NCI-H526 (cell line): ENCODE data around the gene GPR84.
A peak's percentile ranks its signal among the peaks of the same experiment; 100 is the strongest.

Experiments
- DNase-seq, 2 experiments: peaks; one replicate each; lab custom pipeline; 2025; lab: John Stamatoyannopoulos, UW

The GPR84 gene

DNA sequence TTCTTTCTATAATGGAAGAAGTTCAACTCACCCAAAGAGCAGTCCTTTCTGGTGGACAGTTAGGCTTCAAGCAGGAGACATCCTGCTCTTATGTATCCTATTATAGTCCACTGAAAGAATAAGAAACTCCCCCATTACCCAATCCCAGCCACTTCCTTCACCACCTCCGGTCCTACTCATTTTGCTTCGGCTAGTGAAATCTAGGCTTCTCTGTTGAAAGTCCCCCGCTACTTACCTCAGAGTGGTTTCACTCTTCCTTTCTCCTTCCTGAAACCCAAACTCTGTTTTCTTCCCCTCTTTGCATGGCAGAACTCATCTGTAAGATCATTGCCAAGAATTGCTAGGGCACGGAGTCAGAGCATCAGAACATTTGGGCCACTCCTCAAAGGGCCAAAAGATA is at the start of gene GPR84:
TSS of gene GPR84 (minus strand) at position 74 of the 400 bp plus-strand sequence. CDS start 635 bp downstream, outside the sequence.
- no peak for DNase-seq

DNA sequence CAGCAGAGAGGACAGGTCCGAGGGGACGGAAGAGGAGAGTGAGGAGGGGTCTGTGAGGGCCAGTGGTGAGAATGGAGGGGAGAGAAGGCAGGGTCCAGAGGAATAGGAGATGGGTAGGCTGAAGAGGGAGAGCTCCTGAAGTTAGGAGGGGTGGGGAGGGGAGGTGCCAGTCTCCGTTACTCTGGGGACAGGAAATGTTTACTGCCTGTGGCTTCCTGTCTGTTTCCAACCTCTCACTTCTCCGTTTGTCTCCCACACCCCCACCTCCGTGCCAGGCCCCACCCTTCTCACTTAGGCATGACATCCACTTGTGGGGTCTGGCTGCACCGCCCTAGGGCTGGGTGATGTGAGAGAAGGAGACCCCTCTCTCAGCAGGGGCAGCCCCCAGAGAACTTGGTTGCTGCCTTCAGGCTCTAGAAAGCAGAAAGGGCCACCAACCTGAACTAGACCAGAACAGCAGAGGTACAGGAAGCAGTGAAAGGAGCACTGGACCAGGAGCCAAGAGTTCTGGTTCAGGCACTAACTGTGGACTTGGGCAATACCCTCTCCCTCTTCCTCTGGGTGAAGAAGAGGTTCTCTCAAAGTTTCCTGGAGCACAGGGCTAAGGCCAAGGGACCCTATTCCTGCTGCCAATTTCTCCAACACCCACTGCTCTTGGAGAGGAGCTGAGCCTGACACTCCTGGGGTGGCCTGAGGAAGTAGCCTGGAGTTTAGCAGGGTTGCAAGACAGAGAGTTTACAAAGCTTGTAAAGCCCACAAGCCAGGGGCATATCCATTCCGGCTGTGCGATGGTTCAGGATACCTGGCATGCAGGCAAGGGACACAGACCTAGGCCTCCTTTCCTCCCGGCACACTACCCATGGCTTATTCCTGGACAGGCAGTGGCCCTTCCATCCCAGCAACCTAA is 49.3 kb upstream of the GPR84 start:
- no peak for DNase-seq

DNA sequence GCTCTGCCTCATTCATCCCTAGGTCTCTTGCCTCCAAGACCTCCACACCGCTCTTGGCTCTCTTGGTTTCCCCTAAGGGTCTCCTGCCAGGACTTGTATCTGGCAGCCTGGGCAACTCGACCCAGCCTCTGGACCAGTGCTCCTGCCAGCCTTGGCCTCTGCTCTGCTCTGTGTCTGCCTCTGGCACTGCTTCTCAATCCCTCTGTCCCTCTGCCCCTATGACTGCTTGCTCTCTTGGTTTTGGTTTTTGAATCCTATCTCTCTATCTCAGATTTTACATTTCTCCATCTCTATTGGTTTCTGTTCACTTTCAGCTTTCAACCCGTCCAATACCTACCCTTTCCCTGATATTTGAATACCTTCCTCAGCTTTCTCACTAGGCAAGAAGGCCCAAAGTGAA is 48.5 kb upstream of the GPR84 start:
- no peak for DNase-seq

DNA sequence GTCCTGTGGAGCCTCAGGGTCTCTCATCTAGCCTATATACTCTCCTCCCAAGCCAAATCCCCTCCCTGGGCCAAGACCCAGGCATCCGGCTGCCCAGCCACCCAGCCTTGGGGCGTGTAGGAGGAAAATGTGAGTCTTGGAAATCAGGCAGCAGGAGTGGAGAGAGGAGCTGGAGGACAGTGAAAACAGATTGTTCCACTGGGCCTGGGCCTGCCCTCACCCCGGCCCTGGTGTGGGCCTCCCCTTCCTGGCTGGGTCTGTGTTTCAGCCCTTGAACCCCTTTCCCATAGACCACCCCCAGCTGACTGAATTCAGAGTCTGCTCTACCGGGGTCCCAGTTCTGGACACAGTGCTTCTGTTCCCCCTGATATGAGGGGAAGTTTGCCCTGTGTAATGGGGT is 48.1 kb upstream of the GPR84 start:
- no peak for DNase-seq

DNA sequence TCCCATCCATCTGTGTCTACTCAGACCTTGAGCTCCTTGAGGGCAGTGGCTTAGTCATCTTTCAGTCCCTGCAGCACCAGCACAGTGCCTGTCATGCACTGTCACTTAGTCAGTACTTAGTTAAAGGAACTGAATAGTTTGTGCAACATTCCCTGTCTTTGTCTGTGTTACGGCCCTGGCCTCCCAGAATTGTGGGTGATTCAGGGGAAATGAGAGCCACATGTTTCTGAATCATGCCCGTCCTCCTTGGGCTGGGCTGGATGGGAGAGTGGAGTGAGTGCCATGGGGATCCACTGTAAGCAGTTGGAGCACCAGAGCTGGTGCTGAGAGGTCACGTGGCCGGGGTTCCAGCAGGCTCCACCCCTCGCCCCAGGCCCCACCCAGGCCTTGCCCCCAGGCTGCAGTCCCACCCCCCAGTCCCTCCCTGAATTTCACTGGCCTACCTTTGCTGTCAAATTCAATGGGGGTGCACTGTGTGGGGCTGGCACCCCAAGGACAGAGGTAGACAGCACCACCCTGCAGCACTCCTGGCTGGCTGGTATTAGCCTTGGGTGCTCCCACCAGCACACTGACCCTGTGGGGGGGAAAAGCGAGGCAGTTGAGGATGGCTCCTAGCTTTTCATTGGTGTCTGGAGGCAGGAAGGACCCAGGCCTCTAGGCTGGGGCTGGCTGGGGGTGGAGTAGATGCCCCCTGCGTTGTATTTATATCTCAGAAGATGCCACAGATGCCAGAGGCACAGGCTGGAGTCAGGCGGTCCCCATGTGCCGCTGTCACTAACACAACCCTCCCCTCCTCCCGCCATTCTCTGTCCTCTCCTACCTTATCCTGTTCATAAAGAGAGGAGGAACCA is 47.3 kb upstream of the GPR84 start:
- no peak for DNase-seq

DNA sequence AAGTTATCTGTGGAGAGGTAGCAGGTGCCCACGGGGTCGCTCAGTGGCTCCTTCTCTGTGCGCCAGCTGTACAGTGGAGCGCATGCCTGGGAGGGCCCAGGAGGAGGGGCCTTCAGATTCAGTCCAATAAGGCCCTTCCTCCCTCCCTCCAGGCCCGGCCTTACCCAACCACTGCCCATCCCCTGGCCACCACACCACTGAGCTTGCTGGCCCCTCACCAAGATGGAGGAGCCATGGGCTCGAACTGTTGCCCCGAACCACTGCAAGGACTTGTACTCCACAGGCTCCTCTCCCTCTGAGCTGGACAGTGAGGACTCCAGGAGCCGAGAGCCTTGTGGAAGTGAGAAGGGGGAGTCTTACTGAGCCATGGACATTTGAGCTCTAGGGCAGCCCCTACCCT is 45.0 kb upstream of the GPR84 start:
- no peak for DNase-seq

DNA sequence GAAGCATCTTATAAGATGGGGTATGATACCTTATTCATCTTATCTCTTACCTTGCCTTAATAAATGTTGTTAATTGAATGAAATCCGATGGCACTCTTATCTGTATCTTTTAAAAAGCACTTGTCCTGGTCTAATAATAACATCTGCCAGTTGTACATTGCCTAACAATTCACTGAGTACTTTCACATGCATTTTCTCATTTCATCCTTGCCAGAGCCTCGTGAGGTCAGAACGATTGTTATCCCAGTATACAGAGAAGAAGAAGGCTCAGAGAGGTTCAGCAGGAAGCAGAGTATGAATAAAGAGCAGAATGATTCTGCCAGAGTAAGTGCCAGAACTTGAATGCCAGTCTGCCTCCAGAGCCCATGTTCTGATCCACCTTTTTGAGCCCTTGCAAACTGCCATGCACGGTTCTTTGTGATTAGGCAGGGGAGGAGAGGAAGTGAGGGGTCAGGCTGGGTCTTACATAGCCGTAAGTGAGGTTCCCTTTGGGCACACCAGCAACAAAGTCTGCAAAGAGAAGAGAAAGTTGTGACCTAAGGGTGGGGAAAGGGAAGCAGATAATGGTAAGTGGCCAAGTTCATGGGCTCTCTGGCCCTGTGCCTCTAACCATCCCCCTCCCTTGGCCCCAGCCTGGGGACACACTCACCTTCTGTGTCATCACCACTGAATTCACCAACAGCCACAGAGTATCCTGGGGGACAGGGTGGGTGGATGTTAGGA is 43.1 kb upstream of the GPR84 start:
- DNase-seq: no peak

DNA sequence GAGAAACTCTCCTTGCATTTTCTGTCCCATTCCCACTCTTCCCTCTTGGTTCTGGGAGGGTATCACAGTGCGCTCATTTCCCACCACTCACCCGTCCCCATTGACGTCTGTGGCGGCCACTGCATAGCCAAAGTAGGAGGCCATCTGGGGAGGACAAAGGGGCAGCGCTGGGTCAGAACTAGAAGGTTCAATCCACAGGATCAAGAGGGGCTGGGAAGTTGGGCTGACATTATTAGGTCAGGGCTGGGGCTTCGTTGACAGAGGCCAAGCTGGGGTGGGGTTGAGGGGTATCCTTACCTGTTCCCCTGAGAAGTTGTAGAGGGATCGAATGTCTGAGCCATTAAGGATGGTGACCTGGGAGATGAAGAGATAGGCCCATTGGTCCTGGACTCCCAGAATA is 41.3 kb upstream of the GPR84 start:
- DNase-seq: no peak

DNA sequence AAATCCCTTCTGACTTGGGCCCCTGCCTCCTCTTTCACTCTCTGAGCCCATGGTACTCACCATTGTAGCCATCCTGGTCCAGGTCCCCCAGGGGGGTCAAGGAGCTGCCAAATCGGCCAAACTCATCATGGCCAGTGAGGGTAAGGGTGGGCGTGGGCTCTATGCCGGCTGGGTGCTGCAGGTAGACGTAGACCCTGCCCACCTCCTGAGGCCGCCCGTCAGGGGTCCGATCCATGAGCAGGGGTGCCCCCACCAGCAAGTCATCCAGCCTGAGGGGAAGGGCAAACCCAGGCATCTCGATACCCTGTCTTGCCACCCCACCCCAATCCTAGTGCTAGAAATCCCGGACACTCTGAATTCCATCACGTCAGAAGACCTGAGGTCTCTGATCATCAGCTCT is 40.8 kb upstream of the GPR84 start:
- no peak for DNase-seq

DNA sequence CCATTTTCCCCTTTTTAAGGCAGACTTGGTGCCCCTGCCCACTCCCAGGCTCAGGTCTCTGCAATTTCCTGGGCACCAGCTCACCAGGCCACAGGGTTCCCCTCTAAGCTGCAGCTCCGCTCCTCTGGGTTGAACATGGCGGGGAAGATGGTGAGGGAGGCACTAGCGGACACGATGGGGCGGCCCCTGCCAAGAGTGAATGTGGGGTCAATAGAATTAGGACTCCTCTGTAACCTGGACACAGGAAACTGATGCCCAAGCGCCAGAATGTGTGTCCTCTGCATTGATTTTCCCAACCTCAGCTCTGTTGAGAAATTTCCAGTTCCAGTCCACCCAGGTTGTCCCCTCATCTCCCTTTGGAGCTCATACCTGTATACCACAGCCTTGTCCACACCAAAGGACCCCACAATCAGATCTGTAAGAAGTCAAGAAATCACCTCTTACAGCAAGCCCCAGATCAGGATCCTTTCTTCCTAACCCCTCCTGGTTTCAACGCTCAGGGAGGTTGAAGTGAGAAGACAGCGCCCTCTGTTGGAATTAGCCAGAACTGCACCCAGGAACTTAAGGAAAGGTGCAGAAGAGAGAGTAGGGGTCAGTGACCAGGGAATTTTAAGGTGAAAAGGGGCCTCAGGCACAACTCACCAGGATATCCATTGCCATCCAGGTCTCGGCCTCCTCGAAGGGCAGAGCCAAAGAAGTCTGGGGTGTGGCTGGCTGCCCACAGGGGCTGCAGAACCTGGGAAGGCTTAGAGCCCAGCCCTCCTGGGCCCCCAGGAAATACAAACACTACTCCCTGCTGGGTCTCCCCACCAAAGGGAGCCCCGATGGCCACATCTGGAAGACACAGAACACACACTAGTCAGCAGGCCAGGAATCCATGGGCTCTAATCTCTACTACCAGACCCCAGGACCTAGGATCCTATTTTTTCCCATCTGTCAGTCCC is 40.0 kb upstream of the GPR84 start:
- DNase-seq: peak; percentile 17 to 66

DNA sequence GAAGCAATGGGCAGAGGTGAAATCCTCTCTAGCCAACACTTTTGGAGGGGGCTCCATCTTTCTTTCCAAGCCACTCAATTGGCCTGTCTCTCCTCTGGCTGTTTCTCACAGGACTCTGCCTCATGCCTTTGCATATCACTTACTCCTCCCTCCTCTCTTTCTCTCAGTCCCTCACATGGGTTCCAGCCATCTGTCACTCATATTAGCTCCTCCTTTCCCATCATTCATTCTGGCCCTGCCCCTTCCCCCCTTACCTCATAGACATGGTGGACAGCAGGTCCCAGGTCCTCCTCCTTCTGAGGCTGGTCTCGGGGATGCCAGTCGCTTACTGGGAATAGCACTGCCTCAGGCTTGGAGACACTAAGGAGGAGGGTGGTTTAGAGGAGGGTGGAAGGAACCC is 36.8 kb upstream of the GPR84 start:
- no peak for DNase-seq

DNA sequence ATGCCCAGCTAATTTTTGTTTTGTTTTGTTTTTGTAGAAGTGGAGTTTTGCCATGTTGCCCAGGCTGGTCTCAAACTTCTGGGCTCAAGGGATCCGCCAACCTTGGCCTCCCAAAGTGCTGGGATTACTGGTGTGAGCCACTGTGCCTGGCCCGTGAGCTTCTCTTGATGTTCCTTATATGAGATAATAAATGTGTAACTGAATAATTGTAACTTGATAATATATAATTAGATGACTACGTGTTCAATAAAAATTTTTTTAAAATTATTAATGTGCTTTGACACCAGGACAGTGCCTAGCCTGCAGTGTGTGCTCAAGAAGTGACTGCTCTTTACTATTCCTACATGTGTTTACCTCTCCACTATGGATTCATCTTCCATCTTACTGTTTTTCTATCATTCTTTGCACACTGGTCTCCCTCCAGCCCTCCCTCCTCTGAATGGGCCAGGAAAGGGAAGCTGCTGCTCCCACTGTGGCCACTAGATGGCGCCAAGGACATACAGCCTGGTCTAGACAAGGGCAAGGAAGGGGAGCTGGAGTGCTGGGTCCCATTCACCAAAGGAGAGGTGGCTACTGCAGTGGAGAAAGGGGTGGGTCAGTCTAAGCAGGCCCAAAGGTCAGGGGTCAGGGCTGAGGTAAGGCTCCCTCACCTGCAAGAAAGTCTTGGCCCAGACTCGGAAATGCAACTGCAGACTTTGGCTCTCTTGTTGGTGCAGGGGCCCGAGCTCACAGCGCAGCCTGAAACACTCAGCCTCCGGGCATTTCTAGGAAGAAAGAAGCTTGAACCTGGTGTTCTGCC is 34.9 kb upstream of the GPR84 start:
- peak; percentile 49 to 86 for DNase-seq

DNA sequence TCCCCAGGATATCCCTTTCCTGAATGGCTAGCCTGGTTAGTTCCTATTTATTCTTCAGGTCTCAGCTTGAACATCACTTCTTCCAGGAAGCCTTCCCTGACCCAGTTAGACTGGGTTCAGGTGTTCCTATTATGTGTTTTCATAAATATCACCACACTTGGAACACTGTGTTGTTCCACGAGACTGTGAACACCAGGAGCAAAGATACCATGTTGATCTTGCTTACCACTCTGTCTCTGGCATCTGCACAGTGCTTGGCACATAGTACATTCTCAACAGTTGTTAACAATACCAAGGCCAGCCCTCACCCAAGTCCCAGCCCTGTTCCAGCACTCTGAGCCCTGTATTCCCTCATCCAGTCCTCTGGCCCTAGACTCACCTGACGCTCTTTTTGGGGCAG is 33.9 kb upstream of the GPR84 start:
- DNase-seq: no peak

DNA sequence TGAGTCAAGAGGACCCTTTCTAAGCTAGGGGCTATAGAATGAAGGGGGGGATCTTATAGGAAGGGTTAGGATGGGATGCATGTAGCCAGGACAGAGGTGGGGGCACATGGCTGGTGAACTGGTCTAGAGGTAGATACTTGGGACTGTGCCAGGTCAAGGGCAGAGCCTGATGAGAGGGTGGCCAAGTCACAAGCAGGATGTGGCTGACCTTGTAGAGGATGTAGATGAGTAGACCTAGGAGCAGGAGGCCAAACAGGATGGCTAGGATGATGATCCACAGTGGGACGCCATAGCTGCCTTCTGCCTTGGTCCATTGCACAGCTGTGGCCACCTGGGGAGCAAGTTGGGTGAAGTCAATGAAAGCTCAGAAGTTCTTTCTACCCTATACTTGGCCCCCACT is 32.9 kb upstream of the GPR84 start:
- no peak for DNase-seq

DNA sequence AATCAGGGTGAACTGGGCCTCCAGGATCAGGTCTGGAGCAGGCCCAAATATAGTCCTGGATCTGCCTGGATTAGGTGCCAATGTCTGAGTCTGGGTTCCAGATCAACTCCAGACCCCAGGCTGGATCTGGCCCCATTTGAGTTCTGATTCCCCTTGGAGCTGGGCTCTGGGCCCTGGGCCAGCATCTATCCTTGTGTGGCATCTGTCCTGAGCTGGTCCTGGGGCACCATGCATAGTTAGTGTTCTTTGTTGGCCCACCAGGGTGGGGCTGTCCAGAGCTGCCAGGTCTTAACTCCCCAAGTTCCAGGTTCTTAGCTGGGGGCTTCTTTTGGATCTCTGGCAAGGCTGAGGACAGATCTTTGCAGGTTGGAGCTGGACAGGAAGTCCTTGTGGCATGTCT is 31.3 kb upstream of the GPR84 start:
- DNase-seq: no peak

DNA sequence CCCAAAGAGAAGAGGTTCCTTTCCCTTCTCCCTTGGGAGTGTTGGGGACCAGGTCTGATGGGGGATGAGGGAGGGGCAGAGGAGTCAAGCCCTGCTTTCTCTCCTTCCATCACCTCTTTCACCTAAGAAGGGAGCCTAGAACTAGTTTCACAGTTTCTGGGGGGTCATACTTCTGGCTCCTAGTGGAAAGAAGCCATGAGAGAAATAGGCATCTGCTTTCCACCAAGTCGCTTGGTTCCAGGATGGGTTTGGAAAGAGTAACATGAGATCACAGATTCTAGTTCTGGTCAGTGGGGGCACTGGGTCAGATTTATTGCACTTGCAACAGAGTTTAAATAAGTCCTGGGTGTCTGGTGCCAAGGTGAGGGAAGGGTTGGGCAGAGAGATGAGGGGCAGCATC is 30.7 kb upstream of the GPR84 start:
- no peak for DNase-seq

DNA sequence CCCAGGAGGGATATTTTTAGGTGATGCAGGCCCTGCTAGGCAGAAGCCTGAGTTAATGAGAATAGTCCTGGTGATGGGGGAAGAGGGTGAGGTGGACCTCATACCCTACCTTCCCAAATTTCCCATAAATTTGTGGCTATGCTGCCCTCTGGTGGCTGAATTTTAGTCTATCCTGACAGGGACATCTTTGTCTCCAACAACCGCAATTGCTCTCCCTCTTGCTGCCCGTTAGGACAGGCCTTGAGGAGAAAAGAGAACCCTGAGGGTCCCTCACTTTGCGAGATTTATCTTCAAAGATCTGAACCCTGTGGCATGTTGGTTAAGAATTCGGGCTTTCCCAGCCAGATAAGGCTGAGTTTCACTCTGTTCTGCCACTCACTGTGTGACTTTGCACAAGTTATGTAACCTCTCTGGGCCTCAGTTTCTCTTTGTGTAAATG is 30.0 kb upstream of the GPR84 start:
- DNase-seq: peak in 1 of 2 experiments; percentile 78

DNA sequence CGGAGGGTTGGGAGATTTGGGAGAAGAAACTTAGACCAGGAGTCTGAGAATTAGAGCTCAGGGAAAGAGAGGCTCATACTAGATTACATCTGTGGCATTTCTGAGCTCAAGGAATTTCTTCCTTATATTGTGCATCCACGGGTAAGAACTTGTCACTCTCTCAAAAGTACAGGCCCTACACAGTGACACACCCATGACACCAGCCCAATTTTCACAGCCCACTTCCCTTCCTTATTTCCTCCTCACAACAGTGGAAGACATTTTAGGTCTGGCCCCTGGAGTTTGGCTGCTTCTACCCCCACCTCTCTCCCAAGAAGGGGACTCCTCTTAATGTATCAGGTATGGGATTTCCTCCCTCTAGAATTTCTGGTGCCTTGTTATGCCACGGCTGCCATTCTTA is 29.5 kb upstream of the GPR84 start:
- no peak for DNase-seq

DNA sequence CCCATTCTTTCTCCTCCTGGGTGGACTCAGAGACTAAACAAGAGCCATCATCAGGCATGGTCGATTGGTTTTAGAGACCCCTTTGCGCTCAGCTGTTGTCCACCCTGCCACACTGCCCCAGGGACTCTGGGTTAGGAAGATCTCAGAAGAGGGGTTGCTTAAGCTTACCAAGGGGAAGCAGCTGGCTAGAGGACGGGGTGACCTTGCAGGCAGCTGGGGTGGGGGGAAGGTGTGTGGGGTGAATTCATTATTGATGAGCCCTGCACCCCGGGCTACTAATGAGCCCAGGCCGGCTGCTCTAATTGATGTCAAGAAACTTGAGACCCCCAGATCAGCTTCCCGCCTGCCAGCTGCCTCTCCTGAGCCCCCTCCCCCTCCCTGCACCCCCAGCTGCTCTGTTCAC is 28.9 kb upstream of the GPR84 start:
- DNase-seq: no peak

DNA sequence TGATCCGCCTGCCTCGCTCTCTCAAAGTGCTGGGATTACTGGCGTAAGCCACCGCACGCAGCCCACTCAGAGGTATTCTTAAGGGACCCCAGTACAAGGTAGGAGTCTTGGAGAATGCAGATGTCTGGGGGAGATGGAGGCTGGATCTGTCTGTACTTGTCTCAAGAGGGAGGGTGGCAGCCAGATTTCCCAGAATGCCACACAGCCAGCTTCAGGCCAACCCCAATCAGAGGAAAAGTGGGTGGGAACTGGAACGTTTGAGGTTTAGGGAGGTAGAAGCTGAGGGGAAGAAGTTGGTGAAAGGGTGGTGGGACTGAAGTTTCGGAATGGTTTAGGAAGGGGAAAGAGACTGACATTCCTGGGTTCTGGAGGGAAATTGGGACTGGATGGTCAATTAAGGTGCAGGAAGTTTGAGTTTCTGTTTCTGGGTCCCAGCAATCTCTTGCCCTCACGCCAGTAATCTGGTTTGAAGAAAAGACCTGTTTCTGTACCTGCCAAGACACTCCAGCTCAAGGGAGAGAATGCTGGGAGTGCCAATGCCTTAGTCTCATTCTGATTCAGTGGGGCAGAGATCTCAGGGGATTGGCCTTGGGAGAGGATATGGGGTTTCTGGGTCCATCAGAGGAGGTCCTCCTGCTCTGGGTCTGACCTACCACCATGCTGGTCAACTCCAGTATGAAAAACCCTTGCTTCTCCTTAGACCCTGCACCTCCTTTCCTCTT is 28.4 kb upstream of the GPR84 start:
- no peak for DNase-seq
